ENCODE data around the gene GET3. TPM values are rescaled to one million over a fixed set of nuclear protein-coding genes. Genes with fewer than 3 reads are reported as not detected.
A peak's percentile ranks its signal among the peaks of the same experiment; 100 is the strongest.

Gene GET3
- total RNA-seq, 2 experiments from 2014 or later: 46.4 to 47.2 TPM

DNA sequence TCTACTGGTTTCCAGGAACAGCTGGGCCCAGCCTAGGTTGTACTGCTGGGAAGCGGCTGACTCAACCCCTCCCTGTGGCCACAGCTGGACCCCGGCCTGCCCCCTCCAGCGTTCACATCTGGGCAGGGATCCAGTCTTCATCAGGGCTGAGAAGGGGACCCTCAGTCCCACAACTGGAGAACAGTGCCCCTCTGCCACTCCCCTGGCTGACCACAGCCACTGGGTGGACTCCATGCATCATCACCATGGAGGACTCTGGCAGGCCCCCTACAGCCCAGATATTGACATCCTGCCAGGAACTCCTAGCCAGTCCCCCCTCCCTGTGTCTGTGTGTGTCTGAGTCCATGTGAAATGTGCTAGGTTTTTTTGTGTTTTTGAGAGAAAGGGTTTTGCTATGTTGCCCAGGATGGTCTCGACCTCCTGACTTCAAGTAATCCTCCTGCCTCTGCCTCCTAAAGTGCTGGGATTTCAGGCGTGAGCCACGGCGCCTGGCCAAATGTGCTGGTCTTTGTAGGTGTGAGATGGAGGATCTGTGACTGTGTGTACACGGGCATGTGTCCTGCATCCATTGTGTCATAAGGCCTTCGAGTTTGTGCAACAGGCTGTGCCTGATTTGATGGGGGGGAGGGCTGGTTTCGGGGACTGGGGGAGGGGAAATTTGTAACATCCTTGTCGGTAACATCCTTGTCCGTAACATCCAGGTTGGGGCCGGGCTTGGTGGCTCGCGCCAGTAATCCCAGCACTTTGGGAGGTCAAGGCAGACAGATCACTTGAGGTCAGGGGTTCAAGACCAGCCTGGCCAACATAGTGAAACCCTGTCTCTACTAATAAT, 42.1 kb downstream of the GET3 start:
- no peak for DNase-seq
- peaks cover 28% of the 10 kb centered on the region for H3K4me1 Mint-ChIP-seq
- POLR2A ChIA-PET: interaction anchor here (1.2 to 8.6 kb wide), 3 partner anchors 9 to 22 kb away, joined by 4 to 361 read pairs (median 31); partner anchors contain the start of gene JUNB
- peak overlapping the region; percentile 56 for H3K4me3 Mint-ChIP-seq
- H3K9me3 Mint-ChIP-seq: no peaks in the 10 kb centered on the region
- peak overlapping the region; percentile 87 for H3K27ac Mint-ChIP-seq
- H3K36me3 Mint-ChIP-seq: no peaks in the 10 kb centered on the region
- no peaks in the 10 kb centered on the region for H3K27me3 Mint-ChIP-seq
- no peak for ATAC-seq (ENCODE audit: low read depth)

DNA sequence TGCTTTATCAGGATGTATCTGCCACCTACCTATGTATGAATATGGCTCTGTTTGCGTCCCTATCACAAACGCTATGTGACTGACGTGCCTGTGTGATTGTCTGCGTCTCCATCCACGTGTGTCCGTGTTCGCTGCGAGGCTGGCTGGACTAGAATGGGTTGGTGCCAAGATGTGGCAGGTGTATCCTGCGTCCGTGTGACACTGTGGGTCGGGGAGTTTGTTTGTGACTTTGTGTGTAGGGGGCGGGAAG, 44.8 kb downstream of the GET3 start:
- DNase-seq (no peak), ATAC-seq (ENCODE audit: low read depth) (no peak)
- POLR2A ChIA-PET: interaction anchor here (1.0 to 8.6 kb wide), 5 partner anchors 13 to 54 kb away, joined by 3 to 361 read pairs (median 4); partner anchors contain the start of genes JUNB, RNASEH2A and THSD8
- Mint-ChIP-seq H3K36me3 (no peaks in the 10 kb centered on the region), H3K27me3 (no peaks in the 10 kb centered on the region), H3K9me3 (no peaks in the 10 kb centered on the region), H3K4me3 (peak overlapping the region; percentile 96), H3K27ac (peak overlapping the region; percentile 99), H3K4me1 (peaks cover 28% of the 10 kb centered on the region)

DNA sequence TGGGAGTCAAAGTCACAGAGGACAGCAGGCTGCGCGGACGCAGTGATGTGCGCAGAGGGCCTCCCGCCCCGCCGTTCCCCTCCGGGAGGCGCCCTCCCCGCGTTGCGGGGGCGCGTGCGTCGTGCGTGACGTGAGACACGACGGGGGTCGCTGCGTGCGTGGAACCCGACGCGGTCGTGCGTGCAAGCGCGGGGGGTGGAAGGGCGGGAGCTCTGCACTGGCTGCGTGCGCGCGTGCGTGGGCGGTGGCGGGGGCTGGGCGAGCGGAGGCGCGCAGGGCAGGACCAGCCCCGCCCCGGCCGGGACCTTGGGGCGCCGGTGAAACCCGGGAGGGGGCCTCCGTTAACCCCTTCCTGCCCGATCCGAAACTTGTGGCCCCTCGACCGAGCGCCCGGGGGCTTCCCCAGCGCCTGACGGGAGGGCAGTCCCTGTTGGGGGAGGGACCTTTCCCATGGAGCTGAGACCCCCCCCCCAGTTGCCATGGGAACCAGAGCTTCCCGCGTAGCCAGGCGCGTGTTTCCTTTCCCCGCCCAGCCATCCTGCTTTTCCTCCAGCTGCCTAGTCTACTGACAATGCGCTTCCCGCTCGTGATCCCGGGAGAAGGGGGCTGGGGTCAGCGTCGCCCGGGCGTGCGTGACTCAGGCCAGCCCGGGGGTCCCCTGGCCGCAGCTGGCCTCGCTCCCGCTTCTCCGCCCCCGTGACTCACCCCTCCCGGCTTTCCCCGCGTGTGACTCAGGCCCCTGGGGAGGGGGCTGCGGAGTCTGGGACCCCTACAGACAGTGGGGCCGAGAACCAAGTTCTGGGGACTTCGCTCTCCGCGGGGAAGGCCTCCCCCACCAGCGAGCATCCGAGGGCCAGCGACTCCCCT, 45.4 kb downstream of the GET3 start:
- ATAC-seq (ENCODE audit: low read depth) (peak; percentile 54), DNase-seq (peak; percentile 90)
- H3K36me3 Mint-ChIP-seq: no peaks in the 10 kb centered on the region
- H3K27ac Mint-ChIP-seq: peak overlapping the region; percentile 99
- H3K4me3 Mint-ChIP-seq: peak overlapping the region; percentile 96
- no peaks in the 10 kb centered on the region for H3K27me3 Mint-ChIP-seq
- POLR2A ChIA-PET: interaction anchor here (0.6 to 8.6 kb wide), 7 partner anchors 12 to 54 kb away, joined by 3 to 361 read pairs (median 3); partner anchors contain the start of genes GET3, JUNB, RNASEH2A and THSD8
- H3K4me1 Mint-ChIP-seq: peaks cover 26% of the 10 kb centered on the region
- H3K9me3 Mint-ChIP-seq: no peaks in the 10 kb centered on the region

DNA sequence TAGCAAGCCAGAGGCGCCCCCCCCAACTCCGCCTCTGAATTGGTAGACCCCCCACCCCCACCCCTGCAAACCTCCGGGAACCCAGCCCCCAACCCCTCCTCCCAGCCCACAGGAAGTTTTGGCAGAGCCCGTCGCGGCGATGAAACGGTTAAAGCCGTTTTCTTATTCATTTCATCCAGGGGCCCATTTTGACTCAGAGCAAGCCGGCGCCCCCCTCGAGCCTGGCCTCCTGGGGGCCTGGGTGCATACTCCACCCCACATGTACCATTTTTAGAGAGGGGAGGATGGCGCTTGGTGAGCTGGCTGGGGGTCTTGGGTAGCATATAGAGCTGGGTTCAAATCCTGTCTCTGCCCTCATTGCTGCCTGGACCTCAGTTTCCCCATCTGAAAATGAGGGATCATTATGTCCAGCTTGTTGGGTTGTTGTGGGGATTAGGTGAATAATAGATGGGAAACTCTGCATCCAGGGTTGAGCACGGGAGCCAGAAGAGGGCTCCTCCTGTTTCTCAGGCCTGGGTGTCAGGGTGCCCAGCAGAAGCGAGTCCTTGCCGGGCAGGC, 46.1 kb downstream of the GET3 start:
- POLR2A ChIA-PET: interaction anchor here (0.6 to 8.6 kb wide), 3 partner anchors 12 to 46 kb away, joined by 3 to 361 read pairs (median 4); partner anchors contain the start of genes GET3, JUNB and RNASEH2A
- no peaks in the 10 kb centered on the region for H3K9me3 Mint-ChIP-seq
- peak overlapping the region; percentile 96 for H3K4me3 Mint-ChIP-seq
- ATAC-seq (ENCODE audit: low read depth): no peak
- no peaks in the 10 kb centered on the region for H3K36me3 Mint-ChIP-seq
- H3K27me3 Mint-ChIP-seq: no peaks in the 10 kb centered on the region
- peaks cover 26% of the 10 kb centered on the region for H3K4me1 Mint-ChIP-seq
- peak overlapping the region; percentile 81 for H3K27ac Mint-ChIP-seq
- DNase-seq: peak; percentile 59

DNA sequence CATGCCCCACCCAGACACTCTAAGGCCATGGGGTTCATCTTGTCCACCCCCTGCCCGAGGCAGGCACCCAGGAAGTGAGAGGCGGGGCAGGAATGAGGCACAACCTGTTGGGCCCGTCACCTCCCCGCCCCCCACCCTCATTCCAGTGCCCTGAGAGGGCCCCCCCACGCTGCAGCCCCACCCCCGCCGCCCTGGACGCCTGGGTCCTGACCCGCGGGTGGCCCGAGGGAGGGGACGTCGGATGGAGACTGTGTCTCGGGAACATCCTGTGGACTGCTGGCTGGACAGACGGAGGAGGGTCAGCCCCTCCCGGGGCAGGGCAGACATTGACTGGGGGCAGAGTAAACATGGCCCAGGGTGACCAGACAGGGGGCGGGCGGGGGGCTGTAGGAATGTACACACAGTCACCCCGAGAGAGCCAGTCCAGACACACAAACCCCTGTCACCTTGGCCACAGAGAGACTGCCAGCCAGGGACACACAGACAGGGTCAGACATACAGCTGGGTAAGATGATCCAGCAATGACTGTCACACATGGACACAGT, 46.6 kb downstream of the GET3 start:
- DNase-seq: no peak
- Mint-ChIP-seq H3K36me3 (no peaks in the 10 kb centered on the region), H3K4me1 (peaks cover 24% of the 10 kb centered on the region), H3K9me3 (no peaks in the 10 kb centered on the region), H3K4me3 (no peak overlapping the region), H3K27ac (peak overlapping the region; percentile 81), H3K27me3 (no peaks in the 10 kb centered on the region)
- ATAC-seq (ENCODE audit: low read depth): no peak
- POLR2A ChIA-PET: interaction anchor here (8.6 kb wide), 1 partner anchor 11 kb away, joined by 361 read pairs; the partner anchor contains the start of gene JUNB

DNA sequence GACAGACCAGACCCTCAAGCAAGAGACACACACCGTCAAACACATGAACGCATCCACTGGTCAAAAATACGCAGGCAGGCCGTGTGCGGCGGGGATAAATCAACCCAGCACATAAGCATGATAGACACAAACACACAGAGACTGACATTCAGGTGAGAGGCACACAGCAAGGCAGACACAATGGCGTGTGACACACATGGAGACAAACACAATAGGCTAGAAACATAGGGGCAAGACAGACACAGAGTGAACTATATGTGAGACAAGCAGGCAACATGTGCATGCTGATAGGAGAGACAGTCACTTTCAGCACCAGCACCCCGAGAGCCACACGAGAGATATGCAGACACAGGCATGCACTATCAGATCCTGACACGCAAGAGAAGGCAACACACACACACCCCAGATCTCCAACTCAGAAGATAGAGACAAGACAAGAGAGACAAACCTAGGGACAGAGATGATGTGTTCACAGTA, 47.1 kb downstream of the GET3 start:
- Mint-ChIP-seq H3K4me1 (peaks cover 24% of the 10 kb centered on the region), H3K4me3 (no peak overlapping the region), H3K27me3 (no peaks in the 10 kb centered on the region), H3K27ac (no peak overlapping the region), H3K9me3 (no peaks in the 10 kb centered on the region), H3K36me3 (no peaks in the 10 kb centered on the region)
- POLR2A ChIA-PET: no interaction called here
- DNase-seq: no peak
- peak; percentile 11 for ATAC-seq (ENCODE audit: low read depth)

DNA sequence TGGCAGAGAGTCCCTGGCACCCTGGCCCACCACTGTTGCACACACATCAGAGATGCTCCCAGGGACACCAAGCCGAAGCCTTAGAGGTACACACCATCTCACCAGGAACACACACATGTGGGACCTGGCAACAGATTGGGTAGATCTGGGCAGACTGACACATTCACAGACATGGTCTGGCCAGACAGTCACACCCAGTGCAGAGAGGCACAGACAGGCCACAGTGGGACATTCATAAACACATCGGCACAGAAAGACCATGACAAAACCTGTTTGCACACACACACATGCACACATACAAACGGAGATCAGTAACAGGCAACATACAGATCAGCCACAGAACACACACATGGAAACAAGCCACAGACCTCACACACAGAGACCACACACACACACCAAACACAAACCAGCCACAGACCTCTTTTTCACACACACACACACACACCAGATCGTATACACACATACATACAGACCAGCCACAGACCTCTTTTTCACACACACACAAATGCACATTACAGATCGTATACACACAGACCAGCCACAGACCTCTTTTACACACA, 47.7 kb downstream of the GET3 start:
- no peak overlapping the region for H3K27ac Mint-ChIP-seq
- no peak overlapping the region for H3K4me3 Mint-ChIP-seq
- no peaks in the 10 kb centered on the region for H3K36me3 Mint-ChIP-seq
- H3K9me3 Mint-ChIP-seq: no peaks in the 10 kb centered on the region
- H3K27me3 Mint-ChIP-seq: no peaks in the 10 kb centered on the region
- peaks cover 22% of the 10 kb centered on the region for H3K4me1 Mint-ChIP-seq
- ATAC-seq (ENCODE audit: low read depth): no peak
- peak; percentile 52 for DNase-seq
- POLR2A ChIA-PET: no interaction called here

DNA sequence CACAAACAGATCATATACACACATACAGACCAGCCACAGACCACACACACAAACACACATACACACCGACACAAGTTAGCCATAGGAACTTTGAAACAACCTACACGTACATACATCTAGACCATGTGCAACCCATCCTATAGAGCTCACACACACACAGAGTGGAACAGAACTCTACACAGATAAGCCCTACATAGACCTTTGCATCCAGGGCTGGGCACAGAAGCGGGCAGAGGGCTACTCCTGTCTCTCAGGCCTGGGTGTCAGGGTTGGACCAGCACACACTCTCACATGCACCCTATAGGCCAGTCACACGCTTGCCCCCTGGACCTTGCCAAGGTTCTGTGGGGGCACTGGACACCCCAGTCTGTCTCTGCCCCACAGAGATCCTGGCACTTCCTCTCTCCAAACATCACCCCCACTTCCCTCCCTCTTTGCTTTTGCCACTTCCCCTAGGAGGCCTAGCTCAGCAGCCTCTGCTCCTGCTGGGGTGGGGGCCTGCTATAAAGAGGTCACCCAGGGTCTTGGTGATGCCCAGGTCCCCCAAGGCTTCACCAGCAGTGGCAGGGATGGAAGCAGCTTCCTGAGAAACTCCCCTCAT, 48.2 kb downstream of the GET3 start:
- DNase-seq: peak; percentile 44
- ATAC-seq (ENCODE audit: low read depth): no peak

DNA sequence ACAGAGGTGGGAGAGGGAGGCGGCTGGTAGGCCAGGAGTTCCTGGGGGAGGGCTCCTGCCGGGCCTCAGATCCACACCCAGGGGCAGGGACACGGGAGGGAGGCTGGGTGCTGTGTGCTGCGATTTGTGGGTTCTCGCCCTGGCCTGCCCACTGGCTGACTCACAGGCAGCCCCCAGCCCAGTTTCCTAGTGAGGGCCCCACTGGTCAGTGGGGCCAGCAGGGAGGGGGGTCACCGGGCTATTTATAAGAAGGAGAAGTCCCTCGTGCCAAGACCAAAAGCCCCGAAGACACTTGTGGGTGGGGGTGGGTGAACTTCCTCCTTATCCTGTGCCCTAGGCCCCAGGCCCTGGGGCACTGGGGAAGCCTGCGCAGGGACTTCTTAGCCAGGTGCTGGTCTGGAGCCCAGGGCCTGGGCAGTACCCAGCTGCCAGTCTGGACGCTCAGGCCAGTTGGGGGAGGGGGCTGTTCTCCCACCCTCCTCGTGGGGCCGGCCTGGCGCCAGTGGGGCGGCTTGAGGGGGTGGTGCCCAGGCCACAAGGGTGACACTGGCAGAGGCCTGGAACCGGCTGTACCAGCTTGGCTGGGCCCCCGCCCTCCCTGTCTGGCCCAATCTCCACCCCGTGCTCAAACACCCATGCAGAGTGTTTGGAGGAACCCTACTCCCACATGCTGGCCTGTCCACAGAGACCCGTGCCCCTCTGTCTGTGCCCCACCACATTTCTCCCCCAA, 49.0 kb downstream of the GET3 start:
- DNase-seq (peak; percentile 46), ATAC-seq (ENCODE audit: low read depth) (no peak)
- H3K27me3 Mint-ChIP-seq: no peaks in the 10 kb centered on the region
- H3K36me3 Mint-ChIP-seq: no peaks in the 10 kb centered on the region
- peak overlapping the region; percentile 21 for H3K27ac Mint-ChIP-seq
- POLR2A ChIA-PET: interaction anchor here (3.4 kb wide), 1 partner anchor 9 kb away, joined by 31 read pairs; no protein-coding TSS in a partner anchor
- H3K4me3 Mint-ChIP-seq: peak overlapping the region; percentile 28
- H3K4me1 Mint-ChIP-seq: peaks cover 30% of the 10 kb centered on the region
- H3K9me3 Mint-ChIP-seq: no peaks in the 10 kb centered on the region

More for the DNA sequence above, 48.2 kb downstream of the GET3 start:
- H3K4me3 Mint-ChIP-seq: no peak overlapping the region
- no peak overlapping the region for H3K27ac Mint-ChIP-seq
- H3K9me3 Mint-ChIP-seq: no peaks in the 10 kb centered on the region
- no peaks in the 10 kb centered on the region for H3K27me3 Mint-ChIP-seq
- H3K36me3 Mint-ChIP-seq: no peaks in the 10 kb centered on the region
- H3K4me1 Mint-ChIP-seq: peaks cover 24% of the 10 kb centered on the region
- POLR2A ChIA-PET: no interaction called here

DNA sequence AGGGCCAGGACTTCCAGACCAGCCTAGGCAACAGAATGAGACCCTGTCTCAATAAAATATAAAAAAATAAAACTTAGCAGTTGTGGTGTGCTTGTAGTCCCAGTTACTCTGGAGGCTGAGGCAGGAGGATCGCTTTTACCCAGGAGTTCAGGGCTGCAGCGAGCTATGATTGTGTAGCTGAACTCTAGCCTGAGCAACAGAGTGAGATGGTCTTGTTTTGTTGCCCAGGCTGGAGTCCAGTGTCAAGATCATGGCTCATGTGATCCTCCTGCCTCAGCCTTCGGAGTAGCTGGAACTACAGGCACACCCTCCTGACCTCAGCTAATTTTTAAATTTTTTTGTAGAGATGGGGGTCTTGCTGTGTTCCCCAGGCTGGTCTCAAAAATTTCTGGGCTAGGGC, 49.7 kb downstream of the GET3 start:
- POLR2A ChIA-PET: interaction anchor here (3.4 kb wide), 1 partner anchor 9 kb away, joined by 31 read pairs; no protein-coding TSS in a partner anchor

DNA sequence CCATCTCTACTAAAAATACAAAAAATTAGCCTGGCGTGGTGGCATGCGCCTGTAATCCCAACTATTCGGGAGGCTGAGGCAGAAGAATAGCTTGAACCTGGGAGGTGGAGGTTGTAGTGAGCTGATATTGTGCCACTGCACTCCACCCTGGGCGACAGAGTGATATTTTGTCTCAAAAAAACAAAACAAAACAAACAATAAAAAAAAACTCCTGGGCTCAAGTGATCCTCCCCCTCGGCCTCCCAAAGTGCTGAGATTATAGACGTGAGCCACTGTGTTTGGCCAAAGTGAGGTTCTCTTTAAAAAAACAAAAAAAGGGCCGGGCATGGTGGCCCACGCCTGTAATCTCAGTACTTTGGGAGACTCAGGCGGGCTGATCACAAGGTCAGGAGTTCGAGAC, 50.2 kb downstream of the GET3 start:
- Mint-ChIP-seq H3K9me3 (no peaks in the 10 kb centered on the region), H3K4me3 (no peak overlapping the region), H3K4me1 (peaks cover 23% of the 10 kb centered on the region), H3K27ac (no peak overlapping the region), H3K36me3 (no peaks in the 10 kb centered on the region), H3K27me3 (no peaks in the 10 kb centered on the region)
- ATAC-seq (ENCODE audit: low read depth) (no peak), DNase-seq (no peak)
- POLR2A ChIA-PET: interaction anchor here (3.4 kb wide), 1 partner anchor 10 kb away, joined by 31 read pairs; no protein-coding TSS in a partner anchor

More for the DNA sequence above, 49.7 kb downstream of the GET3 start:
- no peaks in the 10 kb centered on the region for H3K27me3 Mint-ChIP-seq
- no peak overlapping the region for H3K4me3 Mint-ChIP-seq
- H3K27ac Mint-ChIP-seq: no peak overlapping the region
- H3K36me3 Mint-ChIP-seq: no peaks in the 10 kb centered on the region
- H3K4me1 Mint-ChIP-seq: peaks cover 25% of the 10 kb centered on the region
- no peak for DNase-seq
- H3K9me3 Mint-ChIP-seq: no peaks in the 10 kb centered on the region
- ATAC-seq (ENCODE audit: low read depth): no peak

All from activated naive CD8-positive, alpha-beta T cell treated with anti-CD3 and anti-CD28 coated beads, Interleukin-2, amount 10 ng/mL, durations not matched to agents 7 days and 5 days (primary cell).